Loucy (cell line): ENCODE results near the gene ADAMTS8.

Experiments
- H2AFZ ChIP-seq: fragments of 200-600 bp; sonication (generic); 2 replicates; pipeline ENCODE4 v1.6.0; 2016; ENCODE audit warnings: antibody characterized with exemption, mild to moderate bottlenecking, low read length, moderate library complexity
- H3F3A ChIP-seq: fragments of 200-600 bp; 2 replicates; pipeline ENCODE4 v1.6.0; 2016; ENCODE audit warnings: antibody characterized with exemption, low read depth, mild to moderate bottlenecking
- H3K27me3 ChIP-seq: fragments of 200-600 bp; sonication (generic); 2 replicates; pipeline ENCODE4 v1.6.1; 2014; ENCODE audit warnings: low read length, mild to moderate bottlenecking; ENCODE audit not compliant: insufficient read depth, poor library complexity, severe bottlenecking
- H3K36me3 ChIP-seq: fragments of 200-600 bp; sonication (generic); 2 replicates; pipeline ENCODE4 v1.6.1; 2016; ENCODE audit warnings: low read length; ENCODE audit not compliant: insufficient read depth
- H3K4me1 ChIP-seq: fragments of 200-600 bp; sonication (generic); 2 replicates; pipeline ENCODE4 v1.5.1; 2014; ENCODE audit warnings: low read length, mild to moderate bottlenecking; ENCODE audit not compliant: insufficient read depth, poor library complexity, severe bottlenecking
- H3K4me2 ChIP-seq: fragments of 200-600 bp; sonication (generic); 2 replicates; pipeline ENCODE4 v1.6.0; 2014; ENCODE audit warnings: antibody characterized with exemption, low read length, low read depth, mild to moderate bottlenecking; ENCODE audit not compliant: poor library complexity, severe bottlenecking
- H3K4me3 ChIP-seq: fragments of 200-600 bp; sonication (generic); 2 replicates; pipeline ENCODE4 v1.5.1; 2014; ENCODE audit warnings: low read length, mild to moderate bottlenecking, mixed read lengths; ENCODE audit not compliant: poor library complexity, severe bottlenecking
- H3K79me2 ChIP-seq: fragments of 200-600 bp; sonication (generic); 2 replicates; pipeline ENCODE4 v1.6.1; 2014; ENCODE audit warnings: low read length; ENCODE audit not compliant: insufficient read depth
- H3K9ac ChIP-seq: fragments of 200-600 bp; sonication (generic); 2 replicates; pipeline ENCODE4 v1.6.0; 2014; ENCODE audit warnings: mild to moderate bottlenecking, low read depth, low read length, moderate library complexity; ENCODE audit not compliant: poor library complexity, severe bottlenecking
- H3K9me2 ChIP-seq: fragments of 200-600 bp; sonication (generic); replicated peaks from 2 replicates; pipeline ENCODE4 v1.6.1; 2016; ENCODE audit warnings: low read depth, low read length, mixed read lengths
- H3K9me3 ChIP-seq: fragments of 200-600 bp; sonication (generic); 2 replicates; pipeline ENCODE4 v1.6.1; 2014; ENCODE audit warnings: mild to moderate bottlenecking, antibody characterized with exemption, low read length, low read depth; ENCODE audit not compliant: insufficient read depth
- H4K20me1 ChIP-seq: fragments of 200-600 bp; sonication (generic); 2 replicates; pipeline ENCODE4 v1.6.0; 2014; ENCODE audit warnings: antibody characterized with exemption, low read length, mild to moderate bottlenecking; ENCODE audit not compliant: insufficient read depth, poor library complexity, severe bottlenecking
- EZH2phosphoT487 ChIP-seq: fragments of 200-600 bp; IDR thresholded peaks from 2 replicates; pipeline ENCODE4 v1.6.1; 2018; ENCODE audit warnings: antibody characterized with exemption, mild to moderate bottlenecking, moderate library complexity, borderline replicate concordance
- TF ChIP-seq, protein P1 (sequence below): fragments of 200-600 bp; sonication (generic); conservative IDR thresholded peaks from 2 replicates; pipeline ENCODE4 v1.5.1; 2014; ENCODE audit warnings: mild to moderate bottlenecking, antibody characterized with exemption, low read length

Gene ADAMTS8

DNA sequence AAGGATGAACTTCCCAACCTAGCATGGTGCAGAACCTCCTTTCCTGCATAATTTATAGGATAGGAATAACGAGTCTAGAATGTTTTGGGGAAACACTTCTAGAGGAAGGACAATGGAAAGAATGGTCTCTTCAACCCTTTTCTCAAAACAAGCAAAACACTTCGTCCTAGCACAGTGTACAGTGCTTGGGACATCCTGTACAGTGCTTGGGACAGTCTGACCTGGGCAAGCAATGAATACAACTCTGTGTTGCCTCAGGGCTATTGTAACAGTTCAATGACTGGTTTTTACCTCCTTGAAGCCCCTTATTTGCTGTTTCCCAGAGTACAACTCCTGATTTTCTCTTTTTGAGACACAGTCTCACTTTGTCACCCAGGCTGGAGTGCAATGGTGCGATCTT is 1.6 kb upstream of the ADAMTS8 start:
- Histone ChIP-seq H3F3A (no peaks in the 10 kb centered on the region), H3K4me1 (no peaks in the 10 kb centered on the region), H3K36me3 (no peaks in the 10 kb centered on the region), H2AFZ (no peak overlapping the region), H3K4me2 (no peak overlapping the region), H3K9me2 (no peaks in the 10 kb centered on the region), H4K20me1 (no peaks in the 10 kb centered on the region), H3K9ac (no peak overlapping the region), H3K27me3 (peaks cover 5% of the 10 kb centered on the region), H3K79me2 (no peaks in the 10 kb centered on the region), H3K4me3 (no peak overlapping the region), H3K9me3 (no peaks in the 10 kb centered on the region)
- no peak for TF ChIP-seq EZH2phosphoT487
- TF ChIP-seq, protein P1, sequence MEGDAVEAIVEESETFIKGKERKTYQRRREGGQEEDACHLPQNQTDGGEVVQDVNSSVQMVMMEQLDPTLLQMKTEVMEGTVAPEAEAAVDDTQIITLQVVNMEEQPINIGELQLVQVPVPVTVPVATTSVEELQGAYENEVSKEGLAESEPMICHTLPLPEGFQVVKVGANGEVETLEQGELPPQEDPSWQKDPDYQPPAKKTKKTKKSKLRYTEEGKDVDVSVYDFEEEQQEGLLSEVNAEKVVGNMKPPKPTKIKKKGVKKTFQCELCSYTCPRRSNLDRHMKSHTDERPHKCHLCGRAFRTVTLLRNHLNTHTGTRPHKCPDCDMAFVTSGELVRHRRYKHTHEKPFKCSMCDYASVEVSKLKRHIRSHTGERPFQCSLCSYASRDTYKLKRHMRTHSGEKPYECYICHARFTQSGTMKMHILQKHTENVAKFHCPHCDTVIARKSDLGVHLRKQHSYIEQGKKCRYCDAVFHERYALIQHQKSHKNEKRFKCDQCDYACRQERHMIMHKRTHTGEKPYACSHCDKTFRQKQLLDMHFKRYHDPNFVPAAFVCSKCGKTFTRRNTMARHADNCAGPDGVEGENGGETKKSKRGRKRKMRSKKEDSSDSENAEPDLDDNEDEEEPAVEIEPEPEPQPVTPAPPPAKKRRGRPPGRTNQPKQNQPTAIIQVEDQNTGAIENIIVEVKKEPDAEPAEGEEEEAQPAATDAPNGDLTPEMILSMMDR = no peak

DNA sequence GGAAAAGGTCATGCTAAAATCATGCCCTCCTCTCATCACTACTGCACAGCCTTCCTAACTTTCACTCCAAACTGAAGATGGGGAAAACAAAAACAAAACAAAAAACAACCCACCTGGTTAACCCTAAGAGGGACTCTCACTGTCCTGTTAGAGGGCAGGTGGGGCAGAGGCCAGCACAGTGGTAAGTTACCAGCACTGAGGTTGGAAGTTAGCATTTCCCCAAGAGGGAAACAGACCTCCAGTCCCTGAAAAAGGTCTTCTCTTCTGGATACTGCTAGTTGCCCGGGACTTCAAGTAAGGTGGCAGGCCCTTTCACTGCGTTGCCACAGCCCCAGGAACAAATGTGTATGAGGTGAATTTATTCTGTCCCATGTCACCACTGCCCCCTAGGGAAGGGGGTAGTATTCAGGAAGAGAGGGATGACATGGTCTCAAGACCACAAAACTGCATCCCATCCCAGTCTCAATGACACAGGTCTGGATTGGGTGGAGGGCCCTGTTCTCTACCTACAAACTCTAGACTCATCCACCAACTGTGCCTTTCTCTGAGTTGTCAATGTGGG is 792 bp upstream of the ADAMTS8 start:
- Histone ChIP-seq H3K36me3 (no peaks in the 10 kb centered on the region), H3K4me3 (no peak overlapping the region), H4K20me1 (no peaks in the 10 kb centered on the region), H3K4me1 (no peaks in the 10 kb centered on the region), H2AFZ (no peak overlapping the region), H3K9me3 (no peaks in the 10 kb centered on the region), H3K9ac (no peak overlapping the region), H3K79me2 (no peaks in the 10 kb centered on the region), H3K9me2 (no peaks in the 10 kb centered on the region), H3F3A (no peaks in the 10 kb centered on the region), H3K27me3 (peaks cover 5% of the 10 kb centered on the region), H3K4me2 (no peak overlapping the region)
- TF ChIP-seq, protein P1 = no peak
- TF ChIP-seq EZH2phosphoT487 = no peak

DNA sequence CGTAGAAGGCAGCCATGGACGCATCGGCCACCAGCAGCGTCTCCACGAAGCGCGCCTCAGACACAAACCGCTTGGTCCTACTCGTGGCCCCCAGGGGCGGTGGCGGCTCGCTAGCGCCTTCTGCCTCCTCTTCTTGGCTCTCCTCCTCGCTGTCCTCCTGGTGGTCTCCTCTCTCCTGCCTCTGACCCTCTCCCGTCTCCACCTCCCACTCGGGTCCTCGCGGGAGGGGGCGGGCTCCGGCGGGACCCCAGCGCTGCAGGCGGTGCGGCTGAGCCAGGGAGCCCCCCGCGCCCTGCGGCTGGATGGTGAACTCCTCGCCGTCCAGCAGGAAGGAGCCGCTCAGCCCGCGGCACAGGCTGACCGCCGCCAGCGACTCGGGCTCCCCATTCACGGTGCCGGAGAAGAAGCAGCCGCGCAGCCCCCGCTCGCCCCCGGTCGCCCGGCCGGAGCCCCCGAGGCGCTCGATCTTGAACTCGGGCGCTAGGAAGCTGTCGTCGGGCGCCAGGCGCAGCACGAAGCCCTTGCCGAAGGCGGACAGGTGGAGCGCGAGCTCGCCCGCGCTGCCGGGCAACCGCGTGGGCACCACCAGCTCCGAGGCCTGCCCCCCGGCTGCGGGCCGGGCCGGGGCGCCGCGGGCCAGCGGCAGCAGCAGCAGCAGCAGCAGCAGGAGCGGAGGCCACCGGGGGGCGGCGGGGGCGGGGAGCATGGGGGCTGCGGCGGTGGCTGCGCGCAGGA is 661 bp downstream of the ADAMTS8 start:
- Histone ChIP-seq H4K20me1 (no peaks in the 10 kb centered on the region), H3K4me1 (no peaks in the 10 kb centered on the region), H2AFZ (no peak overlapping the region), H3K4me2 (no peak overlapping the region), H3K9me3 (no peaks in the 10 kb centered on the region), H3K27me3 (peaks cover 5% of the 10 kb centered on the region), H3K4me3 (no peak overlapping the region), H3F3A (no peaks in the 10 kb centered on the region), H3K9me2 (no peaks in the 10 kb centered on the region), H3K9ac (no peak overlapping the region), H3K36me3 (no peaks in the 10 kb centered on the region), H3K79me2 (no peaks in the 10 kb centered on the region)
- TF ChIP-seq EZH2phosphoT487 = no peak
- TF ChIP-seq, protein P1 = no peak
